Measurements from ENCODE around the gene TMEM121B. TPM values are rescaled to one million over a fixed set of nuclear protein-coding genes. Genes with fewer than 3 reads are reported as not detected.

Gene TMEM121B
- total RNA-seq, 1 donor, result not detected

- Histone ChIP-seq H3K4me2 (ENCODE audit: insufficient read depth, low read length) (no peak overlapping the region), H3K9me3 (ENCODE audit: low read depth, low read length) (no peaks in the 10 kb centered on the region), H3K27ac (ENCODE audit: low read depth, low read length) (no peak overlapping the region), H4K20me1 (ENCODE audit: insufficient read depth, low read length) (peaks cover 4% of the 10 kb centered on the region), H2AFZ (ENCODE audit: low read length) (no peak overlapping the region), H3K27me3 (ENCODE audit: insufficient read depth, low read length) (no peaks in the 10 kb centered on the region), H3K4me1 (ENCODE audit: insufficient read depth, low read length) (no peaks in the 10 kb centered on the region), H3K36me3 (ENCODE audit: insufficient read depth, low read length) (no peaks in the 10 kb centered on the region), H3K79me2 (ENCODE audit: insufficient read depth, low read length) (peaks cover 23% of the 10 kb centered on the region), H3K4me3 (ENCODE audit: insufficient read depth, low read length) (no peak overlapping the region)
- peak; percentile 50 for DNase-seq (ENCODE audit: insufficient read length, low spot score, missing footprints)
- TF ChIP-seq, protein P1, sequence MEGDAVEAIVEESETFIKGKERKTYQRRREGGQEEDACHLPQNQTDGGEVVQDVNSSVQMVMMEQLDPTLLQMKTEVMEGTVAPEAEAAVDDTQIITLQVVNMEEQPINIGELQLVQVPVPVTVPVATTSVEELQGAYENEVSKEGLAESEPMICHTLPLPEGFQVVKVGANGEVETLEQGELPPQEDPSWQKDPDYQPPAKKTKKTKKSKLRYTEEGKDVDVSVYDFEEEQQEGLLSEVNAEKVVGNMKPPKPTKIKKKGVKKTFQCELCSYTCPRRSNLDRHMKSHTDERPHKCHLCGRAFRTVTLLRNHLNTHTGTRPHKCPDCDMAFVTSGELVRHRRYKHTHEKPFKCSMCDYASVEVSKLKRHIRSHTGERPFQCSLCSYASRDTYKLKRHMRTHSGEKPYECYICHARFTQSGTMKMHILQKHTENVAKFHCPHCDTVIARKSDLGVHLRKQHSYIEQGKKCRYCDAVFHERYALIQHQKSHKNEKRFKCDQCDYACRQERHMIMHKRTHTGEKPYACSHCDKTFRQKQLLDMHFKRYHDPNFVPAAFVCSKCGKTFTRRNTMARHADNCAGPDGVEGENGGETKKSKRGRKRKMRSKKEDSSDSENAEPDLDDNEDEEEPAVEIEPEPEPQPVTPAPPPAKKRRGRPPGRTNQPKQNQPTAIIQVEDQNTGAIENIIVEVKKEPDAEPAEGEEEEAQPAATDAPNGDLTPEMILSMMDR (IDR thresholded peaks at IDR 0.05; ENCODE audit: extremely low read depth, low read depth, low read length), result no peak
Observed at GRCh38 chr22:17157714-17158113, 36.6 kb upstream of the TMEM121B start.

- no peak overlapping the region for H3K4me3 ChIP-seq (ENCODE audit: insufficient read depth, low read length)
- no peak overlapping the region for H3K27ac ChIP-seq (ENCODE audit: low read depth, low read length)
- peaks cover 30% of the 10 kb centered on the region for H3K79me2 ChIP-seq (ENCODE audit: insufficient read depth, low read length)
- no peaks in the 10 kb centered on the region for H3K9me3 ChIP-seq (ENCODE audit: low read depth, low read length)
- H2AFZ ChIP-seq (ENCODE audit: low read length), result no peak overlapping the region
- DNase-seq (ENCODE audit: insufficient read length, low spot score, missing footprints), result peak; percentile 70
- H4K20me1 ChIP-seq (ENCODE audit: insufficient read depth, low read length), result peaks cover 12% of the 10 kb centered on the region
- no peaks in the 10 kb centered on the region for H3K27me3 ChIP-seq (ENCODE audit: insufficient read depth, low read length)
- H3K4me1 ChIP-seq (ENCODE audit: insufficient read depth, low read length), result no peaks in the 10 kb centered on the region
- no peak overlapping the region for H3K4me2 ChIP-seq (ENCODE audit: insufficient read depth, low read length)
- no peaks in the 10 kb centered on the region for H3K36me3 ChIP-seq (ENCODE audit: insufficient read depth, low read length)
- TF ChIP-seq, protein P1 (IDR thresholded peaks at IDR 0.05; ENCODE audit: extremely low read depth, low read depth, low read length), result no peak
Observed at GRCh38 chr22:17155941-17156340, 34.8 kb upstream of the TMEM121B start.

DNA sequence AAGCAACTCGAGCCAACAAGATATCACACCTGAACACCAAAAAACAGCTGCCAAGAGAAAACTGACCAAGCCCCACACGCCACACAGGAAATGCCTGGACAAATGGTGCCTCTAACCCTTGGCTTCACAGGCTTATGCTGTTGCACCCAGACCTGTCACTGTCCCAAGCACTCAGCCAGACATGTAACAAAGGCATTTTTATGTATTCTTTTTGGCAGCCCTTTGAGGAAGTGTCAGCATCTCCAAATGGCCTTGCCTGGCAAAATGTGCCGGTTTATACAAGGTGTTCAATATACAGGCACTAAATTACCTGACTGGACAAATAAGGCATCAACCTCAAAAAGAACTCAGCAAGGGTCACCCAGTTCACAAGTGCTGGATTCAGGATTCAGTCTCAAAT lies 31.8 kb upstream of the TMEM121B start:
- TF ChIP-seq, protein P1 (IDR thresholded peaks at IDR 0.05; ENCODE audit: extremely low read depth, low read depth, low read length), result no peak
- DNase-seq (ENCODE audit: insufficient read length, low spot score, missing footprints), result peak; percentile 59
- Histone ChIP-seq H3K9me3 (ENCODE audit: low read depth, low read length) (no peaks in the 10 kb centered on the region), H3K4me3 (ENCODE audit: insufficient read depth, low read length) (no peak overlapping the region), H2AFZ (ENCODE audit: low read length) (no peak overlapping the region), H3K79me2 (ENCODE audit: insufficient read depth, low read length) (peaks cover 30% of the 10 kb centered on the region), H3K27ac (ENCODE audit: low read depth, low read length) (no peak overlapping the region), H3K27me3 (ENCODE audit: insufficient read depth, low read length) (no peaks in the 10 kb centered on the region), H3K4me1 (ENCODE audit: insufficient read depth, low read length) (no peaks in the 10 kb centered on the region), H3K4me2 (ENCODE audit: insufficient read depth, low read length) (no peak overlapping the region), H3K36me3 (ENCODE audit: insufficient read depth, low read length) (no peaks in the 10 kb centered on the region), H4K20me1 (ENCODE audit: insufficient read depth, low read length) (peaks cover 15% of the 10 kb centered on the region)

DNA sequence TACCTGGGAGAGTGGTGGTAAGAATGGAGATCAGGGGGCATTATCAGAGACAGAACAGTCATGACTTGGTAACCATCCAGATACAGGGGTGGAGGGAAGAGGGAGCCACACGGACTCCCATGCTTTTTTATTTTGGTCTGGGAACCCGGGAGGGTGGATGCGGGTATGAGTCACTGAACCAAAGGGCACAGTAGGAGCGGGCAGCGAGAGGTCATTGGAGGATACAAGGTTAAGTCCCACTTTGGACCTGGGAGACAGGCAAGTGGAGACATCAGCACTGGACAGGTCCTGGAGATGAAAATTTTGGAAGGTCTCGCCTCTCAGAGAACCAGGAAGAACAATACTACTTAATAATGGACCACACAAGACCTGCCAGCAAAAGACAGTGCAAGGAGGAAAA lies 31.2 kb upstream of the TMEM121B start:
- H3K79me2 ChIP-seq (ENCODE audit: insufficient read depth, low read length), result peaks cover 23% of the 10 kb centered on the region
- H4K20me1 ChIP-seq (ENCODE audit: insufficient read depth, low read length), result peaks cover 15% of the 10 kb centered on the region

More for the DNA sequence above, 31.2 kb upstream of the TMEM121B start:
- no peak overlapping the region for H2AFZ ChIP-seq (ENCODE audit: low read length)
- TF ChIP-seq, protein P1 (IDR thresholded peaks at IDR 0.05; ENCODE audit: extremely low read depth, low read depth, low read length), result no peak
- peak; percentile 43 for DNase-seq (ENCODE audit: insufficient read length, low spot score, missing footprints)
- no peaks in the 10 kb centered on the region for H3K4me1 ChIP-seq (ENCODE audit: insufficient read depth, low read length)
- no peaks in the 10 kb centered on the region for H3K27me3 ChIP-seq (ENCODE audit: insufficient read depth, low read length)
- no peaks in the 10 kb centered on the region for H3K9me3 ChIP-seq (ENCODE audit: low read depth, low read length)
- H3K36me3 ChIP-seq (ENCODE audit: insufficient read depth, low read length), result no peaks in the 10 kb centered on the region
- H3K27ac ChIP-seq (ENCODE audit: low read depth, low read length), result no peak overlapping the region
- H3K4me3 ChIP-seq (ENCODE audit: insufficient read depth, low read length), result no peak overlapping the region
- no peak overlapping the region for H3K4me2 ChIP-seq (ENCODE audit: insufficient read depth, low read length)

Measured in osteoblast (primary cell).